ENCODE data around the gene ZNF518B. TPM values are rescaled to one million over a fixed set of nuclear protein-coding genes. Genes with fewer than 3 reads are reported as not detected.

ZNF518B gene
- total RNA-seq, 4 donors from 2014 or later = 15.7 to 21.9 (median 20.9) TPM

DNA sequence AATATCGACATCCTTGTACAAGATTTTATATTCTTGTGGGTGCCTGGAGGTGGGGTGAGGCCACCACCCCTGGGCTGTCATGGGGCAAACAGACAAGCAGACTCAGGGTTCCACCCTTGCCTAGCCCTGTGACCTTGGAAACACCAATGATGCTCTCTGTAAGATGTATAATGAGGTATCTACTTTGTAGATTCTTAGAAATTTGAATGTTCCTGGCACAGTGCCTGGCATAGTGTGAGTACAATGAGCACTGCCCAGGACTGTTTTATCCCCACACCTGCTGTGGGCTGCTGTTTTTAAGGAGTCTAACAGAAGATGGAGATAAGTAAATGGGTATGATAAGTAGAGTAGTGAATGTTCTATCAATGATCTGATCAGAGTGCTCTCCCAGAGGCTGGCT lies 3.1 kb downstream of the ZNF518B start:
- TF ChIP-seq POLR2AphosphoS5 (IDR thresholded peaks at IDR 0.05) (no peak), POLR2A (IDR thresholded peaks at IDR 0.05) (no peak), EP300 (IDR thresholded peaks at IDR 0.05) (no peak)
- TF ChIP-seq, protein P1, sequence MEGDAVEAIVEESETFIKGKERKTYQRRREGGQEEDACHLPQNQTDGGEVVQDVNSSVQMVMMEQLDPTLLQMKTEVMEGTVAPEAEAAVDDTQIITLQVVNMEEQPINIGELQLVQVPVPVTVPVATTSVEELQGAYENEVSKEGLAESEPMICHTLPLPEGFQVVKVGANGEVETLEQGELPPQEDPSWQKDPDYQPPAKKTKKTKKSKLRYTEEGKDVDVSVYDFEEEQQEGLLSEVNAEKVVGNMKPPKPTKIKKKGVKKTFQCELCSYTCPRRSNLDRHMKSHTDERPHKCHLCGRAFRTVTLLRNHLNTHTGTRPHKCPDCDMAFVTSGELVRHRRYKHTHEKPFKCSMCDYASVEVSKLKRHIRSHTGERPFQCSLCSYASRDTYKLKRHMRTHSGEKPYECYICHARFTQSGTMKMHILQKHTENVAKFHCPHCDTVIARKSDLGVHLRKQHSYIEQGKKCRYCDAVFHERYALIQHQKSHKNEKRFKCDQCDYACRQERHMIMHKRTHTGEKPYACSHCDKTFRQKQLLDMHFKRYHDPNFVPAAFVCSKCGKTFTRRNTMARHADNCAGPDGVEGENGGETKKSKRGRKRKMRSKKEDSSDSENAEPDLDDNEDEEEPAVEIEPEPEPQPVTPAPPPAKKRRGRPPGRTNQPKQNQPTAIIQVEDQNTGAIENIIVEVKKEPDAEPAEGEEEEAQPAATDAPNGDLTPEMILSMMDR (IDR thresholded peaks at IDR 0.05) = no peak
- Histone ChIP-seq H3K9me3 (no peaks in the 10 kb centered on the region), H3K27ac (no peak overlapping the region), H3K4me1 (peaks cover 16% of the 10 kb centered on the region), H3K36me3 (peaks cover 30% of the 10 kb centered on the region), H3K27me3 (no peaks in the 10 kb centered on the region), H3K4me3 (no peak overlapping the region)
- DNase-seq (ENCODE audit: low spot score in 2 of 2) = no peak
- 82% methylated on average over 1 of the region's 1 CpG for WGBS

DNA sequence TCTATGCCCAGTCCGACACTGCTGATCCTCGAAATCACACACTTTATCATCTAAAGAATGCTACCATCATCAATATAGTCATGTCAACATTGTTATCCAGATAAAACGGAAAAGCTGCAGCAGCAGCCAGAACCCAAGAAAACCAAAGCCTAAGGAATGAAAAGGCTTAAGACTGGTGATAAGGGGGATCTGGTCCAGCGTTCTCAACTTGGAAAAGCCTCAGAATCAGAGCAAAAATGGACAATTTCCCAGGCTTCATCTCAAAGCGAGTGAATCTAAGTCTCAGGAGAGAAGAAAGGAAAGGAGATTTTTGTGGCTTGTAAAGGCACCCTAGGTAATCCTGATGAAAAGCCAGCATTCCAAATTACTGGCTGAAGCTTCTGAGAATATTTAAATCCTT lies 8.2 kb downstream of the ZNF518B start:
- Histone ChIP-seq H3K4me3 (no peak overlapping the region), H3K4me1 (no peaks in the 10 kb centered on the region), H3K27ac (no peak overlapping the region), H3K9me3 (no peaks in the 10 kb centered on the region), H3K36me3 (peaks cover 42% of the 10 kb centered on the region), H3K27me3 (no peaks in the 10 kb centered on the region)
- TF ChIP-seq POLR2A (IDR thresholded peaks at IDR 0.05) (no peak), EP300 (IDR thresholded peaks at IDR 0.05) (no peak), POLR2AphosphoS5 (IDR thresholded peaks at IDR 0.05) (no peak)
- TF ChIP-seq, protein P1 (IDR thresholded peaks at IDR 0.05) = no peak
- WGBS = 93% methylated on average over 5 of the region's 5 CpGs
- no peak for DNase-seq (ENCODE audit: low spot score in 2 of 2)

DNA sequence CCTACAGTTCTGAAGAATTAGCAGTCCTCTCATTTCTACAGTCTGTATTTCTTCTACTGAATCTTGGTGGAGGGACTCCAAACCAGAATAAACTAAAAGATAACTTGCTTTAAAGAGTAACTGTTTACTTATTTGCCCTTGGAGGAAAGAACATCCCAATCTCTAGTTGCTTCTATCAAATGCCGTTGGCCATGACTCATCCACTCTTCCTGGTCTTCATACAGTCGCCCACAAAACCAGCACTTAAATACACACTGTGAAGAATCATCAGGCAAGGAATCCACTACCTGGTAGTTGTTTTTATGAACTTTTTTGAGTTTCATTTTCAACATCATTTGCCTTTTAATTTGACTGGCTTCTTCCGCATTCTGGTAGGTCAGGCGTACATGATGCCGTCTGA lies 14.2 kb downstream of the ZNF518B start:
- no peak for DNase-seq (ENCODE audit: low spot score in 2 of 2)
- peaks cover 6% of the 10 kb centered on the region for H3K9me3 ChIP-seq
- H3K27ac ChIP-seq = no peak overlapping the region
- WGBS = 97% methylated on average over 5 of the region's 5 CpGs
- H3K27me3 ChIP-seq = no peaks in the 10 kb centered on the region
- no peaks in the 10 kb centered on the region for H3K4me1 ChIP-seq
- H3K36me3 ChIP-seq = peaks cover 18% of the 10 kb centered on the region
- no peak overlapping the region for H3K4me3 ChIP-seq
- no peak for TF ChIP-seq POLR2AphosphoS5 (IDR thresholded peaks at IDR 0.05)
- no peak for TF ChIP-seq EP300 (IDR thresholded peaks at IDR 0.05)
- TF ChIP-seq POLR2A (IDR thresholded peaks at IDR 0.05) = no peak
- TF ChIP-seq, protein P1 (IDR thresholded peaks at IDR 0.05) = no peak

- DNase-seq (ENCODE audit: low spot score in 2 of 2) = no peak
- Histone ChIP-seq H3K27ac (no peak overlapping the region), H3K4me1 (no peaks in the 10 kb centered on the region), H3K36me3 (peaks cover 14% of the 10 kb centered on the region), H3K4me3 (no peak overlapping the region), H3K9me3 (peaks cover 6% of the 10 kb centered on the region), H3K27me3 (no peaks in the 10 kb centered on the region)
- 75% methylated on average over 4 of the region's 4 CpGs for WGBS
- no peak for TF ChIP-seq EP300 (IDR thresholded peaks at IDR 0.05)
- no peak for TF ChIP-seq POLR2A (IDR thresholded peaks at IDR 0.05)
- no peak for TF ChIP-seq POLR2AphosphoS5 (IDR thresholded peaks at IDR 0.05)
- TF ChIP-seq, protein P1 (IDR thresholded peaks at IDR 0.05) = no peak
These were observed 15.7 kb downstream of the ZNF518B start for GRCh38 chr4:10441512-10441911.

DNA sequence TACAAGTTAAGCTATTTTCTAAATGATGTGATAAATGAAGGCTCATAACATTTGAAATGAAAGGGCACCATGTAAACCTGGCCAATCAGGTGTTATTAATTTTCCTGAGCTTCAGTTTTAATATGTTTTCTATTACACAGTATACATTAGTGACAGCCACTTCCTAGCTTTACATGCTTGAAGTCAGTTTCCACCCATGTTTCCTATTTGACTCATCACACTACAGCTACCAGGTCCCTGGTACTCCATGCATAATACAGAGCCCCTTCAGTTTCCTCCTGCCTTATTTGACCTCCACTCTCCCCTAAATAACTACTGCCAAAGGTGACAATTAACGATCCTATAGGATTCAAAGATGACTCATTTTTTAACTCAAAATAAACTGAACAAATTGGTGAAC lies 18.3 kb downstream of the ZNF518B start:
- no peaks in the 10 kb centered on the region for H3K4me1 ChIP-seq
- H3K4me3 ChIP-seq = no peak overlapping the region
- H3K9me3 ChIP-seq = peaks cover 6% of the 10 kb centered on the region
- H3K27ac ChIP-seq = no peak overlapping the region
- no peaks in the 10 kb centered on the region for H3K36me3 ChIP-seq
- TF ChIP-seq POLR2AphosphoS5 (IDR thresholded peaks at IDR 0.05) (no peak), POLR2A (IDR thresholded peaks at IDR 0.05) (no peak), EP300 (IDR thresholded peaks at IDR 0.05) (no peak)
- TF ChIP-seq, protein P1 (IDR thresholded peaks at IDR 0.05) = no peak
- H3K27me3 ChIP-seq = no peaks in the 10 kb centered on the region
- DNase-seq (ENCODE audit: low spot score in 2 of 2) = no peak
- 48% methylated on average over 1 of the region's 1 CpG for WGBS
